Ishikawa (cell line): ENCODE measurements around the gene RAB37.
A peak's percentile ranks its signal among the peaks of the same experiment; 100 is the strongest.

Experiments used
- CEBPB ChIP-seq: IDR thresholded peaks from 2 replicates; pipeline ENCODE4 v1.6.1; 2012
- CREB1 ChIP-seq: IDR thresholded peaks from 2 replicates; pipeline ENCODE4 v1.6.1; 2012; ENCODE audit warnings: low read depth
- EGR1 ChIP-seq: IDR thresholded peaks from 2 replicates; pipeline ENCODE4 v1.6.1; 2012
- EP300 ChIP-seq: IDR thresholded peaks from 2 replicates; pipeline ENCODE4 v1.6.1; 2012; ENCODE audit warnings: borderline replicate concordance
- FOXM1 ChIP-seq: IDR thresholded peaks from 2 replicates; pipeline ENCODE4 v1.6.1; 2012; ENCODE audit warnings: low read depth, borderline replicate concordance
- NFIC ChIP-seq: IDR thresholded peaks from 2 replicates; pipeline ENCODE4 v1.6.1; 2012
- RAD21 ChIP-seq: IDR thresholded peaks from 2 replicates; pipeline ENCODE4 v1.6.1; 2012; ENCODE audit warnings: low read depth
- TAF1 ChIP-seq: IDR thresholded peaks from 2 replicates; pipeline ENCODE4 v1.6.1; 2012; ENCODE audit warnings: low read depth, mild to moderate bottlenecking
- TCF12 ChIP-seq: IDR thresholded peaks from 2 replicates; pipeline ENCODE4 v1.6.1; 2012; ENCODE audit warnings: low read depth
- TEAD4 ChIP-seq: IDR thresholded peaks from 2 replicates; pipeline ENCODE4 v1.6.1; 2012
- USF1 ChIP-seq: IDR thresholded peaks from 2 replicates; pipeline ENCODE4 v1.6.1; 2012
- YY1 ChIP-seq: IDR thresholded peaks from 2 replicates; pipeline ENCODE4 v1.6.1; 2012; ENCODE audit warnings: low read depth
- ZBTB7A ChIP-seq: IDR thresholded peaks from 2 replicates; pipeline ENCODE4 v1.6.1; 2012; ENCODE audit warnings: low read depth
- TF ChIP-seq, protein P1 (sequence below): IDR thresholded peaks from 2 replicates; pipeline ENCODE4 v1.6.1; 2012; ENCODE audit warnings: low read depth, mild to moderate bottlenecking
- TF ChIP-seq, protein P2 (sequence below): IDR thresholded peaks from 2 replicates; pipeline ENCODE4 v1.6.1; 2012

Gene RAB37

GRCh38 chr17:74778960-74779359 lies 41.9 kb downstream of the RAB37 start:
- no peak for TF ChIP-seq FOXM1
- TF ChIP-seq TEAD4, result no peak
- TF ChIP-seq EP300, result no peak
- TF ChIP-seq, protein P1, sequence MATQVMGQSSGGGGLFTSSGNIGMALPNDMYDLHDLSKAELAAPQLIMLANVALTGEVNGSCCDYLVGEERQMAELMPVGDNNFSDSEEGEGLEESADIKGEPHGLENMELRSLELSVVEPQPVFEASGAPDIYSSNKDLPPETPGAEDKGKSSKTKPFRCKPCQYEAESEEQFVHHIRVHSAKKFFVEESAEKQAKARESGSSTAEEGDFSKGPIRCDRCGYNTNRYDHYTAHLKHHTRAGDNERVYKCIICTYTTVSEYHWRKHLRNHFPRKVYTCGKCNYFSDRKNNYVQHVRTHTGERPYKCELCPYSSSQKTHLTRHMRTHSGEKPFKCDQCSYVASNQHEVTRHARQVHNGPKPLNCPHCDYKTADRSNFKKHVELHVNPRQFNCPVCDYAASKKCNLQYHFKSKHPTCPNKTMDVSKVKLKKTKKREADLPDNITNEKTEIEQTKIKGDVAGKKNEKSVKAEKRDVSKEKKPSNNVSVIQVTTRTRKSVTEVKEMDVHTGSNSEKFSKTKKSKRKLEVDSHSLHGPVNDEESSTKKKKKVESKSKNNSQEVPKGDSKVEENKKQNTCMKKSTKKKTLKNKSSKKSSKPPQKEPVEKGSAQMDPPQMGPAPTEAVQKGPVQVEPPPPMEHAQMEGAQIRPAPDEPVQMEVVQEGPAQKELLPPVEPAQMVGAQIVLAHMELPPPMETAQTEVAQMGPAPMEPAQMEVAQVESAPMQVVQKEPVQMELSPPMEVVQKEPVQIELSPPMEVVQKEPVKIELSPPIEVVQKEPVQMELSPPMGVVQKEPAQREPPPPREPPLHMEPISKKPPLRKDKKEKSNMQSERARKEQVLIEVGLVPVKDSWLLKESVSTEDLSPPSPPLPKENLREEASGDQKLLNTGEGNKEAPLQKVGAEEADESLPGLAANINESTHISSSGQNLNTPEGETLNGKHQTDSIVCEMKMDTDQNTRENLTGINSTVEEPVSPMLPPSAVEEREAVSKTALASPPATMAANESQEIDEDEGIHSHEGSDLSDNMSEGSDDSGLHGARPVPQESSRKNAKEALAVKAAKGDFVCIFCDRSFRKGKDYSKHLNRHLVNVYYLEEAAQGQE, result no peak
- no peak for TF ChIP-seq TAF1
- TF ChIP-seq TCF12, result no peak
- TF ChIP-seq, protein P2, sequence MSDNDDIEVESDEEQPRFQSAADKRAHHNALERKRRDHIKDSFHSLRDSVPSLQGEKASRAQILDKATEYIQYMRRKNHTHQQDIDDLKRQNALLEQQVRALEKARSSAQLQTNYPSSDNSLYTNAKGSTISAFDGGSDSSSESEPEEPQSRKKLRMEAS, result no peak
- no peak for TF ChIP-seq RAD21
- no peak for TF ChIP-seq YY1

DNA sequence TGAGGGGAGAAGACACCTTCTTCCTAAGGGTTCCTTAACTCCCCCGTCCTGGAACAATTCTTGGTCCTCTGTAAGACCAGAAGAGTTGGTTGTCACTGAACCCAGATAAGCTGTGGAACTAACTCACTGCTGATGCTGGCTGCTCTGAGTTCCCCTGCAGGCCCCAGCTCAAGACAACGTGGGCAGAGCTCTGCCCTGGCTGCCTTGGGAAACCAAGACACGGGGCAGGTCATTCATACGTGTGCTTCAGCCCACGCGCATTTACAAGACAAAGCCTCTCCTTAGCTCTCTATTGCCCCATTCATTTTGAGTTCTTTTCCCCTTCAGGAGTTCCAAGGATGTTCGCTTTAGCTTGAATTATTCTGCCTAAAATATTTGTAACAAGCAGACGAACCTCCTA lies 42.4 kb downstream of the RAB37 start:
- no peak for TF ChIP-seq NFIC
- TF ChIP-seq, protein P1, result no peak
- TF ChIP-seq USF1, result no peak
- no peak for TF ChIP-seq RAD21
- TF ChIP-seq EGR1, result no peak
- TF ChIP-seq FOXM1, result no peak
- no peak for TF ChIP-seq TAF1
- no peak for TF ChIP-seq CREB1
- TF ChIP-seq TCF12, result no peak
- TF ChIP-seq YY1, result no peak
- TF ChIP-seq, protein P2, result no peak
- no peak for TF ChIP-seq ZBTB7A
- TF ChIP-seq CEBPB, result no peak
- no peak for TF ChIP-seq EP300
- TF ChIP-seq TEAD4, result no peak

DNA sequence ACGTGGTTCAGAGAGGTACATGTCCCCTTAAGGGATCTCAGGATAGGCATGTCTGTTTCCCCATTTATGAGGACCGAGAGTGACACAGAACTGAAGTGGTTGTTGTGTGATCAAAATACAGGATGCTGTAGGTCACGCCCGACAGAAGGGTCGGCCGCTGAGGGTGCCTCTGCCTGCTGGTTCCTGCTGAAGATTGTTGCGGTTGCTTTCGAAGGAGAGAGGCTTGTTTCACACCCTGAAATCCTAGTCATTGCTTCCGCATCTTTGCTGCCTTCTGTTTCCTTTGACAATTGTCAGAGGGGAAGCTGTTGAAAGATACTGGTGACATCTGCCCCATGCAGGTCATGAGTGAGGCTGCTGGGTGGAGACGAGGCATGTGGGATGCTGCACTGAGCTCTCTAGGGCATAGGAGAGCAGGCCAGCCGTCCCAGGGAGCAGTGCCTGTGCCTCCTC lies 42.9 kb downstream of the RAB37 start:
- TF ChIP-seq EGR1, result no peak

- TF ChIP-seq FOXM1 (no peak), ZBTB7A (no peak), EGR1 (no peak), NFIC (no peak), RAD21 (peak; percentile 48)
- TF ChIP-seq, protein P1, result no peak
These were observed 43.6 kb downstream of the RAB37 start for GRCh38 chr17:74780443-74781238.

DNA sequence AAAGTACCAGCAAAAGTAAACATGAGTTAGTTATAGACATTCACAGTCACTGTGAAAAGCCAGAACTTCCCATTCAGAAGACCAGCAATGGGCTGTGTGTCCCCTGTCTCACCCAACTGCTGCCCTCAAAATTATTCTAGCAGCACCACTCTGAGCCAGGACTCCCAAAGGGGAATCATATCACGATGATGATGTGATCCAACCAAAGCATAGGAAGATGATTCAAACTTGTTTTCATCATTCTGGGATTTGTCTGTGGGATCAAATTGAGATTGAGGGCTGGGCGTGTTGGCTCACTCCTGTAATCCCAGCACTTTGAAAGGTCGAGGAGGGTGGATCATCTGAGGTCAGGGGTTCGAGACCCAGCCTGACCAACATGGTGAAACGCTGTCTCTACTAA lies 45.5 kb downstream of the RAB37 start:
- TF ChIP-seq, protein P1, result no peak
